SIG-M5 (cell line): ENCODE measurements around the gene CLK2.
"Not testable (repeated sequence)": the region's sequence is repeated elsewhere in the genome, so short reads cannot be mapped to it uniquely, and the experiment has no call there.

ENCODE experiments used
- DNase-seq: peaks from one replicate; lab custom pipeline; 2025; lab: John Stamatoyannopoulos, UW

Gene CLK2

DNA sequence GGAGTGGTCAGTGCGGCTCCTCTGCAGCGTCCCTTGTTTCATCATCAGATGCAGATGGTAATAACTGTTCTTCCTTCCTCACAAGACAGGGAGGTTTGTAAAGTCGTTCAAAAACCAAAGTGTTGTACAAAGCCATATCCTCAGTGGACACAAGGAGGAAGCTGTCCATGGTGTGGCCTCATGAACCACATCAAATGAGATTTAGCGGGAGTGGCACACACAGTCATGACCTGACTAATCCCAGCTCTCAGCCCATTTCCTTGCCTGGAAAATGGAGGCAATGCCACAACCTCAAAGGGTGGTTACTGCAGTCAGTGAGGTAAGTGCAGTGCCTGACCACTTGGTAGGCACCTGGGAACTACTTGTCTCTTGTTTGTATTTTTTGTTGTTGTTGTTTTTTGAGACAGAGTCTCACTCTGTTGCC, 31.5 kb downstream of the CLK2 start:
- DNase-seq, result no peak

- DNase-seq, result no peak
Observed at GRCh38 chr1:155241069-155241679, 32.1 kb downstream of the CLK2 start.

GRCh38 chr1:155236451-155236850, 36.9 kb downstream of the CLK2 start:
- DNase-seq, result no peak

- not testable (repeated sequence) for DNase-seq
Observed at GRCh38 chr1:155235375-155235774, 37.9 kb downstream of the CLK2 start.

GRCh38 chr1:155233502-155233901, 39.8 kb downstream of the CLK2 start:
- not testable (repeated sequence) for DNase-seq

DNA sequence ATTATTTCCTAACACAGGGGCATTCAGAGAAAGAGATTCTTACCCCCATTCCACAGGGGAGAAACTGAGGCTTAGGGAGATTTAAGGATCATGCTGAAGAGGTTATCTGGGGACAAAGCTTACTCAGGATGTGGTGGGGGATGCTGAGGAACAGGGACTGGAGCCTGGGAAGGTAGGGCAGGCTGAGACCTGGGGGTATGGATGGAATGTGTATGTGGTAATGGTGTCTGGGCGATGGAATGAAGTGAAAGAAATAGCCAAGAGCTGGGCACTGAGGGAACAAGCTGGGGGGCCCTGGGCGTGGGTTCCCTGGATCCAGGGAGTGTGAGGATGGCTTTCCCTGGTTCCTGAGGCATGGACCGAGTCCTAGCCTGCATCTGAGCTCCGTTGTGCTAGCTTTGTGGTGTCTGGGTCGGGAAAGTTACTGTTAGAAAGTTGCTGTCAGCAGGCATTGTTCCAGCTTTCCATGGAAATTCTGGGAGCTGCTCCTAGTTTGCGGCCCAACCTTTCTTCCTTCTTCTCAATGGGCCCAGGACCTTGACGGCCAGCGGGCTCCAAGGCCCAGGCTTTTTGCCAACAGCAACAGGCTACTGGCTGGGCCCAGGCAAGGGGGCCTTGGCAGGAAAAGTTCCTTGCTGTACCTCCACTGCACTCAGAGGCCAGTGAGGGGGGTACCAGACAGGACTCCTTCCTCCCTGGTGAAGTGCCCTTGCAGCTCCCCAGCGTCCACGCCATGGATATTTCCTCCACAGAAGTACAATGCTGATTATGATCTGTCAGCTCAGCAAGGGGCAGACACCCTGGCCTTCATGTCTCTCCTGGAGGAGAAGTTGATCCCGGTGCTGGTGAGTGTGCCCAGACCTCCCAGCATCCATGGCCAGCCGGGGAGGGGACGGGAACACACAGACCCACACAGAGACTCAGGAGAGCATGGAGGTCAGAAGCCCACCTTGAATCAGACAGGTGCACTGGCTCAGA, 41.0 kb downstream of the CLK2 start:
- not testable (repeated sequence) for DNase-seq

DNA sequence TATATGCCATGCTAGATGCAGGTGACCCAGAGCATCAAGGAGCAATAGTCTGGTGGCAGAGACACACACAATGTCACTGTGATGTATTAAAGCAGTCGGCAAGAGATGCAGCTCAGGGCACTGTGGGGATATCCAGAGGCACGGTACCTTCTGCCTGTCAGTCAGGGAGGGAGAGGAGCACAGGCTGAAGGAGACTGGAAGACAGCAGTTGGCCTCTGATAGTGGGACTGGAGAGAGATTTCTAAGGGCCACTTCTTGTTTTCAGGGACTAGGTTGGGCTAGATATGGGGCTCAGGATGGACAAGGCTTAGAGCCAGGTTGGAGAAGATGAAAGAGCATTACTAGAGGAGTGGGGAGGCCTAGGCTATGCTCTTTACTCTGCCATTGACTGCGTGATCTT, 42.0 kb downstream of the CLK2 start:
- DNase-seq, result not testable (repeated sequence)

DNA sequence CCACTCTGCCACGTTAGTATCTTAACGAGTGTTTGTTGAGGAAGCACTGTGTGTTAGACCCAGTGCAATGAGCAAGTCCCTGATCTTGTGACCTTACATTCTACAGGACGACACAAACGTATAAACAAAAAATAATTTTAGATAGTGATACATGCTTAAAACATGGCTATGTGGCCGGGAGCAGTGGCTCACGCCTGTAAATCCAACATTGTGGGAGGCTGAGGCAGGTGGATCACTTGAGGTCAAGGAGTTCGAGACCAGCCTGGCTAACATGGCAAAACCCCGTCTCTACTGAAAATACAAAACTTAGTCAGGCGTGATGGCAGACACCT, 45.2 kb downstream of the CLK2 start:
- no peak for DNase-seq

DNA sequence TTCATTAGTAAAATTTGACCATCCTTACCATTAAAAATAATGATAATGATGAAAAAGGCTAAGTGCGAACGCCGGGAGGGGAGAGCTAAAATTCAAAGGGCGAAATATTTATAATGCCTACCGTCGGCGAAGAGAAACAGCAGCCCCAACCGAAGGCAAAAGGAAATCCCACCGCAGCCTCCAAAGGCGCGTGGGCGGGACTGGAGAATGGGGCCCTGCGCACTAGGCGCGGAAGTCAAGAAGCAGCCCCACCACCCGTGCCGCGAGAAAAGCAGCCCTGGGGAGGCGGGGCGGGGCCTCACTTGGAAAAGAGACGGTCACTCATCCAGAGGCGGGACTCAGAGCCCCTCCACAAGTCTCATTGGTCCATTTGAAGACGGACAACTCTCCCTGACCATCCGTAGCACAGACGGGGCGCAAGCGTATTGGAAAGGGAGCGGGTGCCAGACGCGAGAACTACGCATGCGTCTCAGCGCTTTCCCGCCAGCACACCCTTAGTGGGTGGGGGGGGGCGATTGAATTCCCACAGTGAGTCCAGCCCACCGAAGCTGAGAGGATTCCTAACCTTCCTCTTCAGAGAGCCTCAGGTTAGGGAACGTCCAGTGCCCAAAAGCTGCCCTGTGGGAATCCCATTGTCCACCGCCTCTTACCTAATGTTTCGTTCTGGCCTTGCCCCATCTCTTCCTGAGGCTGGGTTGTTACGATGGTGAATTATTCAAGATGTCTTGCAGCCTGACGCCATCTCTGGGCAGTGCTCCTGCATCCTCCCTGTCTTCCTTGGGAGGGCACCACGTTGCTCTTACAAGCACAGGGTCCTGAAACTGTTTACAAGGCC, 45.8 kb downstream of the CLK2 start:
- DNase-seq, result peak; percentile 99

- no peak for DNase-seq
Observed at GRCh38 chr1:155226910-155227260, 46.4 kb downstream of the CLK2 start.

DNA sequence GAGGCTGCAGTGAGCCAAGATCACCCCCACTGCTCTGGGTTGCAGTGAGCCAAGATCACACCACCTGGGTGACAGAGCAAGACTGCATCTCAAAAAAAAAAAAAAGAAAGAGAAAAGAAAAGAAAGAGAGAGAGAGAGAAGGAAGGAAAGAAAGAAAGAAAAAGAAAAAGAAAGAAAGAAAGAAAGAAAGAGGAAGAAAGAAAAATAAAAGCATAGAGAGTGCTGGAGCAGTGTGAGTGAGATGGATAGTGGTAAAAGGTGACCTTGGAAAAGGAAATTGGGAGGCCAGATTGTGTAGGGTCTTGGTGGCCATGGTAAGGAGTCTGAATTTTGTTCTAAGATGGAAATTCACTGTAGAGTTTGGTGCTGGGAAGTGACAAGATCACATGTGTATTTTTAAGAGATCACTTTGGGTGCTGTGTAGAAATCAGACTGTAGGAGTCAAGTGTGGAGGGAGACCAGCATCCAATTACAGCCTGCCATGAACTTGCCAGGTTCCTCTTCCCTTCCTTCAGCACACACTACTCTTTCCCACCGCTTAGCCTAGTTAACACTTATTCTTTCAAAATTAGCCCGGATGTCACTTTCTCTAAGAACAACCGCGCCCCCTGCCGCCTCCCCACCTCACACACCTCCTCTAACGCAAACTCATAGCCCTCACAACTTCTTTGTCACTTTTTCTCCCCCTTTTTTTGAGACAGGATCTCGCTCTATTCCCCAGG, 47.0 kb downstream of the CLK2 start:
- peak; percentile 95 for DNase-seq

DNA sequence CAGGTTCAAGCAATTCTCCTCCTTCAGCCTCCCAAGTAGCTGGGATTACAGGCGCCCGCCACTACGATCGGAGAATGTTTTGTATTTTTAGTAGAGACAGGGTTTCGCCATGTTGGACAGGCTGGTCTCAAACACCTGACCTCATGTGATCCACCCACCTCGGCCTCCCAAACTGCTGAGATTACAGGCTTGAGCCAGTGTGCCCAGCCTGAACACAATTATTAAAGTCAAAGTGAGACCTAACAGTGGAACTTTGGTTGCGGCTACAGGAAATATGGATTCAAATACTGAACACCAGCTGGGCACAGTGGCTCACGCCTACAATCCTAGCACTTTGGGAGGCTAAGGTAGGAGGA, 47.9 kb downstream of the CLK2 start:
- DNase-seq, result not testable (repeated sequence)

GRCh38 chr1:155223047-155223446, 50.3 kb downstream of the CLK2 start:
- DNase-seq, result peak; percentile 61

DNA sequence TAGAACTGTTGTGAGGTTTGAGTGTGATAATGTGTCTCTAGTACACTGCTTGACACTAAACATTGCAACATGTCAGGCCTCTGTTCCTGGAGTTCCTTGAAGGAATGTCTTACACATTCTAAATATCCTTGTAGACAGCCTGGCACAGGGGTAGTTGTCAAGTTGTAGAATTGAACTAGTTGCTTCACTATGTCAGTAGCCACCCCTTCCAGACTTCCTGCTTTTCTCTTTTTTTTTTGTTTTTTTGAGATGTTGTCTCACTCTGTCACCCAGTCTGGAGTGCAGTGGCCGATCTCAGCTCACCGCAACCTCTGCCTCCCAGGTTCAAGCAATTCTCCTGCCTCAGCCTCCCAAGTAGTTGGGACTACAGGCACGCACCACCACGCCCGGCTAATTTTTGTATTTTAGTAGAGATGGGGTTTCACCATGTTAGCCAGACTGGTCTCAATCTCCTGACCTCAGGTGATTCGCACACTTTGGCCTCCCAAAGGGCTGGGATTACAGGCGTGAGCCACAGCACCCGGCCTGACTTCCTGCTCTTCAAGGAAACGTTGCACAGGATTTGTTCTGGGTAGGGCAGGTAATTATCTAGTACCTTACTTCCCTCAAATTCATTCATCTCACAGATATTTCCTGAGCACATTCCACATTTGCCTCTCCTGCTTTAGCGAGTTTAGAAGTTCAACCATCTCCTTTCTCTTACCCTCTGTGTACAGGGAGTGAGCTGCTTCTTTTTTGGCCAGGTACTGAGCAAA, 52.9 kb downstream of the CLK2 start:
- not testable (repeated sequence) for DNase-seq

- DNase-seq, result no peak
Observed at GRCh38 chr1:155219592-155220031, 53.7 kb downstream of the CLK2 start.

DNA sequence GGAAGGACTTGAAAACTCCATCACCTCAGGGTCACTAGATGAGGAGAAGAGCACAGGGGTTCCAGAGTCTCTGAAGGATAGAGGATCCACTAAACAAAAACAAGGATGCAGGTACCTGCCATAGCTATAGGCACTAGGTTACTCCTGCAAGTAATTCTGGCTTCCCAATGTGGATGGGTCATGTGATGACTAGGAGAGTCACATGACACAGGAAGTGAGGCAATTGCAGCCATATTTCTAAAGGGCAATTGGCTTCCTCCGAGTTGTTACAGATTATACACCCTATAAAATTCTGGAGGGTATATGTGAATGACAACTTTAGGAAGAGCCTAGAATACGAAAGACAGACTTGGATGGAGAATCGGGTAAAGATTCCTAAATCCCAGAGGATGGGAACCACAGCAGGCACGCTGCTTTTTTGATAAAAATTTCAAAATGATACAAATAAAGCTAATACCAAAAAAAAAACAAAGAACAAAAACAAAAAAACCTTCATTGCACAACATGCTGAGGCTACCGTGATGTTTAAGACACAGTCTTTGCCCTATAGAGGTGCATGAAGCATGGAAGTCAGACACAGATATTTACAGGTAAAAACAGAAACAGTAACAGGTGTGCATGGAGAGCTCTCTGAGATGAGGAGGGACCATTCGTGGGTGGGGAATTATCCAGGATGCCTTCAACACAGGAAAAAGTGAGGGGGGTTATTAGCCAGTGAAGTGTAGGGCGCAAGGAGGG, 54.3 kb downstream of the CLK2 start:
- no peak for DNase-seq

GRCh38 chr1:155214702-155215101, 58.6 kb downstream of the CLK2 start:
- DNase-seq, result not testable (repeated sequence)
